ENCODE data around the gene FBXL14.

GRCh38 chr12:1643905-1644533 lies 49.6 kb upstream of the FBXL14 start:
- TF ChIP-seq CTCF (IDR thresholded peaks at IDR 0.05; ENCODE audit: low read depth, low read length) (no peak), MAX (IDR thresholded peaks at IDR 0.05; ENCODE audit: low read depth, low read length) (no peak), POLR2A (IDR thresholded peaks at IDR 0.05; ENCODE audit: extremely low read depth, insufficient read length) (no peak)
